NCI-H187 (cell line): ENCODE data around the gene BRF1.
"Not testable (repeated sequence)": the region's sequence is repeated elsewhere in the genome, so short reads cannot be mapped to it uniquely, and the experiment has no call there.

ENCODE experiments used
- DNase-seq, 2 experiments: peaks; one replicate each; lab custom pipeline; 2025; lab: John Stamatoyannopoulos, UW

The BRF1 gene

DNA sequence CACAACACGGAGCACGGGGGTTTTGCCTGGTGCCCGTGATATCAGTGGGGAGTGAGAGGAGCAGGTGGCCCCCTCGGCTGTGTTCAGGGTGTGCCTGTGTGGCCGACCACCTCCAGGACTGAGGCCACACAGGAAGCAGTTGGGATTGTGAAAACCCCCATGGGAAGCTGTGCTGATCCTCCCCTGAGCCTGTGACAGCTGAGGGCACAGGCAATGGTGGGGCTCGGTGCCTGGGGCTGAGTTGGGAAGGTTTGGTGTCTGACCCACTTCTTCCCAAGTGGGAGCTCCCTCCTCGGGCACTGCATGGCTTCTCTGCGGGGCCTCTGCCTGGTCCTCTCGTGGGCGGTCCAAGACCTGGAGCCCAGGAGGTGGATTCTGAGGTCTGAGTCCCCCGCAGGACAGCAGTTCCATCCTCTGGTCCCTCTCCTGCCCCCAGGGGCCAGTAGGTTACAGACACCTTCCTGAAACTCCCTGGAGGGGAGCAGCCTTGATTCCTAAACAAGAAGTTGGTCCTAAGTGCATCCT is 31.6 kb upstream of the BRF1 start:
- DNase-seq = no peak

DNA sequence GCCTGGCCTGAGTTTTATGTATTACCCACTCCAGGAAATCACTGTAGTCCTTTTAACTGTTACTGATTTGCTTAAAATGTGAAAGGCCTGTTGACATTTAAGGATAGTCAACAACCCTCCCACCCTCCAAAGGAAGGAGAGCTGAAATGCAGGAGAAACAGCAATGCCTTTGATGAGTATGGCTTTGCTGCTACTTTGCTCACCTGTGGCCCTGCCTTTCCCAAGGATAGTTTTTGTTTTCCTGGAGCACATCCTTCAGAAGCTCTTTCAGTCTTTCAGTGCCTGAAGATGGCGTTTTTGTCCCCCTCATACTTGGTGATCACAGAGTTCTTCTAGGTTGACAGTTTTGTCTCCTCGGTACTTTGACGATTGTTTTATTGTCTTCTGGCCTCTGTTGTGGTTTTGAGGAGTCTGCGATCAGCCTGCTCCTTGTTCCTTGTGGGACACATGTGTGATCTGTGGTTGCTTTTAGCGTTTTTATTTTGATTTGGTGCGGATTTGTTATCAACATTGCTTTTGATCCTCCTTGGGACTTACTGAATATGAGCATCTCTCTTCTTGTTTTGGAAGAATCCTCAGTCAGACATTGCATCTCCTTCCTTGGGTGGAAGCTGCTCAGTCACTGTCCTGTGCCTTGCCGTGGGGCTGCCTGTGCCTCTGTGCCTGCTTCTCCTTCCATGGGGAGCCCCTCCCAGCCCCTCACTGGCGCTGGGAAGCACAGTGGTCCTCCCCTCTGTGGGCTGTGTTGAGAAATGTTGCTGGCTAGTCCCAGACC is 31.0 kb upstream of the BRF1 start:
- DNase-seq = no peak

DNA sequence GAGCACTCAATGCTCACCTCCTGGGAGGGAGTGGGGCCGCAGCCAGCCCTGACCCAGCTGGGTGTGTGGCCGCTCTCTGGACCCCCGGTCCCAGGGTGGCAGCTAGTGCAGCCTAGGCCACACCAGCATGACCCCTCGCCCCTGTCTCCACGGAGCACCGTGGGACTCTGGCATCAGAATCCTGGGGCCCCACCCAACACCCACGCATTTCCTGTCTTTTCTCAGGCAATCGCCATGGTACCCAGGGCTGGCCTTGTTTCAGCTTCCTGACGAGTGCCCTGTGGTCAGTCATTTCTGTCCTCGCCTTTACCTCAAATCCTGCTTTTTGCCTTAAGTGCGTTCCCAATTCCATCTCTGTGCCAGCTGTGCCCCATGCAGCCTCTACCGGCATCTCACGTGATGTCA is 29.7 kb upstream of the BRF1 start:
- no peak for DNase-seq

DNA sequence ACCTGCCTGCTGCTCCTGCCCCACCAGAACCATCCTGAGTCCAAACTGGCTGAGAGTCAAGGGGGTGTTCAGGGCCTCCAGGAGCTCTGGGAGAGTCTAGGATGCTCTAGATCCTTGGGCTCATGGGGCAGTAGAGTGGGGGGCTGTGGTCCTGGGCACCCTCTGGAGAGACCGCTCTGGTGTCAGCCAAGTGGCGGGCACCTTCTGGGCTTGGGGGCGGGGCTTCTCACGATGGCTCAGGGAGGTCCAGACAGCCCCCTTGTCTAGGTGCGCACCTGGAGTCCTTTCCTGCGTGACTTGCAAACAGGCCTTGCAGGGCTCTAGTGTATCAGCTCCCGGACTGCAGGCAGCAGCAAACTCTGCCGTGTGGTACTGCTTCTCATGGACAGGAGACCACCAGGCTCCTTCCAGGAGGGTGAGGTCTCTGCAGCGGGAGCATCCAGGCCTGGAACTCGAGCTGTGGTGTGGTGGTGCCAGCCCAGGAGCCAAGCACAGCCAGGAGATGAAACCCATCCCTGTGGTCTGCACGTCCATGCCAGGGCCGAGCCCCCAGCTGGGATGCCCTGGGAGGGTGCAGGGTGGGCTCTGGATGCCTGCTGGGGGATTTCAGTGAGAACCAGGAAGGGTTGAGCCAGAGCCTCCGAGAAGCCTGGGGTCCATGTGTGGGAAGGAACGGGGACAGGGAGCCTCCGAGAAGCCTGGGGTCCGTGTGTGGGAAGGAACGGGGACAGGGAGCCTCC is 28.8 kb upstream of the BRF1 start:
- DNase-seq = no peak

DNA sequence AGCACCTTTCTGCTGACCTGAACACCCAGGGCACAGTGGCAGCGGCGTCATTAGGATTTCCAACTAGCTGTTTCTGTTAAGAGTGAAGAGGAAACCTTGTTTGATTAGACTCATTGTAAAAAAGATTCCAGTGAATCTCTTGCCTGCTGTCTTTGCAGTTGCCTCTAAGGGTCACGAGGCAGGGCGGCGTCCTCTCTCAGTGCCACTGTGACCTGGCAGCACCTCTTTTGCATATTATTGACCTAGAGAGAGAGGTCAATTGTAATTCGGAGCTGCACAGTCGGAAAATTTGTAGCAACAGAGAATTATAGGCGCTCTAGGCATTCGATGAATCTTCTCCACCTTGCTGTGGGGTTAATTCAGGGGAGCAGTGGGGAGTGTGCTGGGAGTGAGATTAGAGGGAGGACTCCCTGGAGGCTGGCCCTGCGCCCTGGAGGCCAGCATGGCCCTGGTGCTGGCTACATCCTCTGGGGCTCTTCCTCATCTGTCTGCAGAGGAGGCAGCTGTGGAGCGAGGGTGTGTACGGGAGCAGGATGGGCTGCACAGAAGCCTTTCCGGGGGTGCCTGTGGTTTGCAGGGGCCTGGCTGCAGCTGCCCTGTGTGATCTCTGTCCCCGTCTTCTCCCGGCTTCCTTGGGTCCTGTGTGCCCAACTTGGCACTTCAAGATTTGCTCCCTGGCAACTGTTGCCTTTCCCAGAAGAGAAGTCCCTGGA is 28.0 kb upstream of the BRF1 start:
- DNase-seq = no peak

DNA sequence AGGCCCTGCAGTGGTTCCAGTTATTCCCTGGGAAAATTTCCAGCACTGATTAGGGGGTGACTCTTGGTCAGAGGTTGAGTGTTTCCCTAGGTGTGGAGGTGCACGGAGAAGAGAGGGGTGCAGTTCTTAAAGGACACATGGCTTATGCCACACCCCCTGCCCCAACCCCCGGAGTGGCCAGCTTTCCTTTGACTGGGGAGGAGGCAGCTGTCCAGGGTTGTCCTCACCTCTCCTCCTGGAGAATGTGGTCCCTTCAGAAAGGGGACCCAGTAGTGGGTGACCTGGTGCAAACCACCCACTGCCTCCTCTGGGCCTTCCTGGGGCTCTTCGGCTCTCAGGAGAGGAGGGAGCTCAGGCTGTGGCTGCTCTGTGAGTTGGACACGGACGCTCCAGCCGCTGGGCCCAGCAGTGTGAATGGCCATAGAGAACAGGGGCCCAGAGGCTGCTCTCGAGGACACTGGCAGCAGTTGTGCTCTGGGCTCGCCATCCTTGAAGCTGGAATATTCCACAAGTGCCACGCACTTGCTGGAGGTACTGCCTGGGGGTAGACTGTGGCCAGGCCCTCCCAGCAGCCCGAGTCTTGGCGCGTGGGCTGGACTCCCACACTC is 27.4 kb upstream of the BRF1 start:
- DNase-seq = no peak

DNA sequence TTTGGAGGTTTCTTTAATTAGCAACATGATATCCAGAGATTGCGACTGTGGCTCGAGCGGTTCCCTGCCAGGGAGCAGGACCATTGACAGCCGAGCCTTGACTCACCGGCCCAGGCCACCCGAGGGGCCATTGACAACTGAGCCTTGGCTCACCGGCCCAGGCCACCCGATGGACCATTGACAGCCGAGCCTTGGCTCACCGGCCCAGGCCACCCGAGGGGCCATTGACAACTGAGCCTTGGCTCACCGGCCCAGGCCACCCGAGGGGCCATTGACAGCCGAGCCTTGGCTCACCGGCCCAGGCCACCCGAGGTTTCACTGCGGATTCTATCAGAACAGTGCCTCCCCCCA is 26.9 kb upstream of the BRF1 start:
- not testable (repeated sequence) for DNase-seq

DNA sequence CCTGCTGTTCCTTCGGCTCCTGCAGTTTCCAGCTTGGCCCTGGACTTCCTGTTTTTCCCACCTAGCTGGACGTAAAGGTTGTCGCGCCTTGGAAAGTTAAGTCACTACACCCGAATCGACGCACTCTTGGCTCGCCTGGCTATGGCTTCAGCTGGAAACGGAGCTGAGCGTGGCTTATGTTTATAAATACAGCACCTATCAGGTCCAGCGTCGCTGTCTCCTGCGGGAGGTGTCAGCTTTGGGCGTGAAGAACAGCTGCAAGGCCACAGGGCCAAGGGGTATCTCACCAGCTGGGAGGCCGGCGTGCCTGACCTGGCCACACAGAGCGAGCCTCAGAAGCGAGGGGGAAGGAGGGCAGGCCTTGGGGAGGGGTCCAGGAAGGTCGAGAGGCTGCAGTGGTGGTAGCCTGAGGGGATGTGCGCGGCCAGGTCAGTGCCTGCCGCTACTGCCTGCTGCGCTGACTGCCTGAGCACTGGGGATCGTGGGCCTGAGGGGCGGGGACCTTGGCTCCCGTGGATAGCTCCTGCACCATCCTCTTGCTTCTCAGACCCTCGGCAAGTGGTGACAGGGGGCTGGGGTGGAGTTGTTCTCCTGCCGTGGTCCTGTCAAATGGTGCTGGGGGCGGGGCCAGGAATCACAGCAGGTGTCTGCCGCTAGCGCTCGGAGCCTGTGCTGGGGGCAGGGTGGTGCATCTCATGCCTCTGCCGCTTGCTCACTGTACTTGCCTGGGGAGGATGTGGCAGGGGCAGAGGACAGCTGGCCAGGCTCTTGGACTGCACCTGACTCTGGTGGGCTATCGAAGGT is 26.3 kb upstream of the BRF1 start:
- DNase-seq = no peak

DNA sequence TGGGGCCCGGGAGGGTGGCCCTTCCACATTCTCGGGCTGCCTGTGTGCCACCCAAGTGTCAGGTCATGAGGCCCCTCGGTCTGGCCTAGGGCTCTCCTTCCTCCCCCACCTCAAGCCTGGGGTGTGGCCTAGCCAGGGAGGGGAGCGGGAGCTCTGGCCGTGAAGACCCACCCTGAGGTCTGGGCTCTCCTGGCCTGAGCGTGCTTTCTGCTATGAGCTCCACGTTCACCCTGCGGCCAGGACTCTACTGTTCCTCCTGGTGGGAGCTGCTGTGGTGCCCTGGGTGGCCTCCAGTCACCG is 25.7 kb upstream of the BRF1 start:
- no peak for DNase-seq

DNA sequence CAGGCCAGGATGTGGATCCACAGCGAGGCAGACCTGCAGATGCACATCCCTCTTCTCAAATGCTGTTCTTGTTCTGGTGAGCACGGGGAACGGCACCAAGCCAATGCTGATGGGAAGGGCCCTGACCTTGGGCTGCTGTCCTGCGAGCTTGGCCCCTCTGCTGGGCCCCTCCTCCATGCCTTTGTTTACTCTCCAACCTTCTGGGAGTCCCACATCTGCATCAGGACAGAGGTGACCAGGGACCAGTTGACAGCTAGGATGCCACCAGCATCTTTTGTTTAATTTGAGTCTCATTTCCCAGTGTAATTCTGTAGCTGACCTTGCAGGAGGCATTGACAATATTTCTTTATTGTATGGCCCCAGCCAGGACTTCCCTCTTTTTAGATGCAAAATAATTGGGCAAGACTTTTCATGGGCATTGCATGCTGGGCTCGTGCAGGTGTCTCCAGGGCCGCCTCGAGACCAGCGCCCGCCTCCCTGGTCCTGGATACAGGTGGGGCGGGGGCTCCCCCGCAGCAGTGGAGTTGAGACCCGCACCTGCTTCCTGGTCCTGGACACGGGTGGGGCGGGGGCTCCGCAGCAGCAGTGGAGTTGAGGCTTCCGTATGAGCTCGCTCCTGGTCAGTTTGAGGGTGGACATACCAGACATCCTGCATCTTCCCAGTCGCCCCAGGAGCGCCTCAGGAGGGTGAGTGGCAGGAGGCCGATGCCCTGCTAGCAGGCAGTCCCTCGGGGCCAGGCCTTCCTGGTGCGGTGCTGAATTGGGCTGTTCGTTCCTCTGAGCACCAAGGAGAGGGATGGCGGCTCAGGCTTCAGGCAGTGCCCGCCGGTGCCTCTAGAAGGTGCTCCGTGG is 25.1 kb upstream of the BRF1 start:
- DNase-seq = no peak

DNA sequence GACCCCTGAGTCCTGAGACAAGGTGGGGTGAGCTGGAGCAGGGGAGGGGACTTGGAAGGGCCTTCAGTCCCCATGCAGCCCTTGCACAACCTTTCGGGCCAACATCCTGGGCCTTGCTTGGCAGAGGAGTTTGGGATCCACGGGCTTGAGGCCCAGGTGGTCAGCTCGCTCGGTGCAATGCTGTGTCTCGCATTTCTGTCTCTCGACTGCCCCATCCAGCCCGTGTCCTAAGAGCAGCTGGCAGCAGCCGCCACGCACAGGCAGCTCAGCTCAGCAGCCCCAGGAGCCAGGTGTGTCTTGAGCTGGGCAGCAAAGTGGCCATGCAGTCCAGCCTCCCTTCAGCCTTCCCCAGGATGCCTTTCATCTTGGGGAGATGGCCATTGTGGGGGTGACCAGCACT is 24.5 kb upstream of the BRF1 start:
- DNase-seq = no peak

DNA sequence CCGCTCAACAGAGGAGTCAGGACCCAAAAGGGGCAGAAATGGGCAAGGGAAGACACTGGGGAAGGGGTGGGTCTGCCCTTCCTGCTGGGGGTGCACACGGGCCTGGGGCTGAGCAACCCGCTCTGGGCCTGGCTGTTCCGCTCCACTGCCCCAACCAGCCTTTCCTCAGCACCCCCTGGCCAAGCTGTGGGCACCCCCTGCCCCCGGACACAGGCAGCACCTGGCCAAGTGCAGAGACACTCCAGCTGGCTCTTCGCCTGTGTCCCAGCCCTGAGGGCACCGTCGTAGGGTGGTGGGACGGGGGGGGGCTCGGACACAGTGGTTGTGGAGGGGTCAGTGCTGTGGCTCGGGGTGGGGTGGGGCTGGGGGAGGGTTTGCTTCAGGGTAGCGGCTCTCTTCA is 24.1 kb upstream of the BRF1 start:
- no peak for DNase-seq

DNA sequence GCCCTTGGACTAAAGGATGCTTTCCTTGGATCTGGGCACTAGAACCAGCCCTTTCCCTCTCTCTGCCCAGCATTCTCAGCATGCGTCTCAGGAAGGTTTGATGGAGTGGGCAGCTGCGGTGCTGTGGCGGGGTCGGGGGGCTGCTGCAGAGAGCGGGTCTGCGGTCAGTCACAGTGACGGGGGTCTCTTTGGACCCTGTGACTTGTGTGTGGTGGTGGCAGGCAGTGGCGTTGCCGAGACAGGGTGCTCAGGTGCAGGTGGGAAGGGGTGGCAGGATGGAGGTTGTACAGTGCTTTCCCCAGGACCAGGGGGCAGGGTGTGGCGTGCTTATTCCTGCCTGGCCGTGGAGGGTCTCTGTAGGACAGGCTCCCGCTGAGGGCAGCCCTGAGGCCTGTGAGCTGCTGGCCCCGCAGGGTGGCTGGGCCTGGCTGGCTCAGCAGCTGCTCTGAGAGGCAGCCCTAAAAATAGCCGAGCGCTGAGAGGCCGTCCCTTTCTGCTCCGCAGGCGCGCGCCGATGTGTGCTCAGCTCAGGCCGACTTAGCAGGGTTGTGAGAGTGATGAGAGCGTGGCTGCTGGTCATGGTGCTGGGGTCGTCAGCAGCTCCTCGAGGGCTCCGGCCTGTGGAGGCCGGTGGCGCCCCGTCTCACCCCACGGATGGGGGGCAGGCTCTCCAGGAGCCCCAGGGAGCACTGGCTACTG is 23.4 kb upstream of the BRF1 start:
- DNase-seq = no peak

DNA sequence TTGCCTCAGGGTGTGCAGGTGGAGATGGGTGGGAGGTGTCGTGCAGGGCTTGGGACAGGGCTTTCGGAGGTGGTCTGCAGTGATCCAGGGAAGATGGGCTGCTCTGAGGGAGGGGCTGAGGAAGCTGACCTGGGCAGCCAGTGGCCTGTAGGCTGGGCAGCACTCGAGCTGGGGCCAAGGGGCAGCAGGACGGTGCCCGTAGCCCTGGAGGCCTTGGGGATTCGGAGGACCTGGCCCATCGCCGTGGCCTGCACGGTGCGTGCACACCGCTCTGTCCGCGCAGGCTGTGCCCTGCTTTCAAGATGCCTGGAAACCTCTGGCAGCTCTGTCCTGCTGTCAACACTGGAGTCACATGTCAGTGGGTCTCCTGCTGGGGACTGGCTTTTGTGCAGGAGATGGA is 22.9 kb upstream of the BRF1 start:
- no peak for DNase-seq

DNA sequence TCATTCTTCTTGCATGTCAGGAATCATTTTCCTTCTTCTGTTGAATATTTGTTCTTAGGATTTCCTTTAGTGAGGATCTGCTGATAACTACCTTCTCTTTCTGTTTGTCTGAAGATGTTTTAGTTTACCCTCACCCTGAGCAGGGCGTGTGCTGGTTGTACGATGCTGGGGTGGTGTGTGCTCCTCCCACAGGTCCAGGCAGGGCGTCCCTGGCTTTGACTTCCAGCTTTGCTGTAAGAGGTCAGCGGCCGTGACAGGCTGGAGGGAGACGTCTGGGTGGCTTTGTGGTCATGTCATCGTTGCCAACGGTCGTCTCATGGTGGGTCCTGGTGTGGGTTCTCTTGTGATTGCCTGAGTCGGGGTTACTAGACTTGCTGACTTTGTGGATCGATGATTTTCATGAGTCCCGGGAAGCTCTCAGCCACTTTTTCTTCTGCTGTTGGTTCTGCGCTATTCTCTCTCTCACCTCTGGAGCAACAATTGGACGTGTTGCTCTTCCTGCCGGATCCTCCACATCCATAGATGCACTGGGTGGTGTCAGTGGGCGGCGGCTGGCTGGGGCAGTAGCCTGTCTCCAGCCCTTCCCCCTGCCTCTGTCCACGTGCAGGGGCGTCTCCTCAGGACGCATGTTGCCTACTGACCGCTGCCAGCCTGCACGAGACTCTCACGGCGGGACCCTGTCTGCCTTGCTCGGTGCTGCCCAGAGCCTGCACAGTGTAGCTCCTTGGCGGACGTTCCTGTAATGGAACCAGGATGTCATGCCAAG is 22.2 kb upstream of the BRF1 start:
- DNase-seq = no peak

DNA sequence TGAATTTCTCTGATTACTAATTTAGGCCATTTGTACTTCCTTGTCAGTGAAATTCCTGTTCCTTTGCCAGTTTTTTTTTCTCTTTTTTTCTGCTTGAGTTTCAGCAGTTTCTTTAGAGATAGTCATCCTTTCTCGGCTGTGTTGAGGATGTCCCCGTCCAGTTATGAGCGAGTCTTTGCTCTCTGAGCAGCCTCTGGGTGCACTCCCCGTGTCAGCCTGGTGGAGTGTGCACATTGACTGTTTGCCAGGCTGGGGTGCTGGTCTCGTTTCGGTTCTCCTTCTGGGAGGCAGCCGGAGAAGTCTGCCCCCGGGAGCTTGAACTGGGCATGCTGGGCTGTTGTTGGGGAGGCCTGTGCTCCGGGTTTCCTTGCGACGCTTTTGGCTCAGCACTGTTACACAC is 16.7 kb upstream of the BRF1 start:
- no peak for DNase-seq

DNA sequence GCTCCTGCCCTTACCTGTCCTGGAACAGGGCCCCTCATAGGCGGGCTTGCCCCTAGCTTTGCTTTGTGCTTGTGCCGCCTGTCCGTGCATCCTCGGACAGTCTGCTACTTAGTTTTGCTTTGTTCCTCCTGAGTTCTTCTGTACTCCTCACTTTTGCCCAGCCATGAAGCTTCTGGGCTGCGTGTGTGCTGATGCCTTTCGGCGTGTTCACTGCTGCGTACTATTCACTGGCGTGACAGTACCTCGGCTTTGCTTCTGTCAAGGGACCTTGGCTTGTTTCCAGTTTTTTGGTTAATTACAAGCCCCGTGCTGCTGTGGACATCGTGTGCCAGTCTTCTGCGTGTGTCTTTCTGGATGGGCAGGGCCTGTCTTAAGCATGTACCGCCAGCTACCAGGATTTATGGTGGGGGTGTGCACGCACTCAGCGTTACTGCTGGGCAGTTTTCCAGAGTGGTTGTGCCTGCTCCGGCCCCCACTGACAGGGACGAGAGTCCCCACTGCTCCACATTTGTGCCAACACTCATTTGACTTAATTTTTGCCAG is 16.2 kb upstream of the BRF1 start:
- no peak for DNase-seq

DNA sequence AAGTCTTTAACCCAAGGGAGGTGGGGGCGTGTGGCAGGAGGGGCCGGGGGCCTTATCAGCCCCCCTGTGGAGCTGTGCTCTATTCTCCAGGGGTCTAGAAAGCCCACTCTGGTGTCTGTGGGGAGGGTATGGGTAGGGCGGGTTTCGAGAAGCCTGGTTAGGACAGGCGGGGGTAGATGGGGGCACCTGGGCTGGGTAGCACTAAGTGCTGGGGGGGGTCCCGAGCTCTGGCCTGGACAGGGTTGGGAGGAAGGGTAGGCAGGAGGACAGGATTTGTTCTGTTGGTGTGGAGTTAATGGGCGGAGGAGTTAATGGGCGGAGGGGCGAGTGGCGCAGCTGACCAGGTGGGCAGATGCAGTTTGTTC is 15.8 kb upstream of the BRF1 start:
- DNase-seq = no peak

DNA sequence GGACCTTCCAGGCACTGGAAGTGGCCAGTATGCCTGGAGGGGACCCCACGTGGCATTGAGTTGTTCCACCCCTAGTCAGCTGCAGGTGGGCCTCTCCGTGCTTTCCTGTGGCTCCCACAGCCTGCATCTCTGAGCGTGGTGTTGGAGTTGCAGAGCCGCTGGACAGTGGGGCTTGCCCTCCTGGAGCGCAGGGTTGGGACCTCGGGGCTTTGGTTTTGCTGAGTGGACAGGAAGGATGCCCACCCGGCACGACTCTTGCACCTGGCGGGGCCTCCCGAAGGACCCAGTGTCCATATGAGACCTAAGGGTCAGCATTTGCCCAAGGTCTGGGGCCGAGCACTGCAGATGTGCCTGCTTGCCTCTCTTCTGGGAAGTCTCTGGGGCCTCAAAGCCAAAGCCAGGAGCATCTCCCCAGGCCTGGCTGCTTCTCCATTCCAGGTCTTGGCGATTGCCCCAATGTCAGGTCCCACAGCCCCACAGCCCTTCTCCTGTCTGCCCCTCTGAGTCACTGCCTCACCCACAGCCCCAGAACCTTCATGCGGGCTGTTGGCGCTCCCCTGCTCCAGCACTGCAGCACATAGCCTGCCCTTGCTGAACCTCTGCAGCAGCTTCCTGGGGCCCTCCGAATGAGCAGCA is 15.3 kb upstream of the BRF1 start:
- no peak for DNase-seq
